Measurements from ENCODE around the gene TCF7L1.

DNA sequence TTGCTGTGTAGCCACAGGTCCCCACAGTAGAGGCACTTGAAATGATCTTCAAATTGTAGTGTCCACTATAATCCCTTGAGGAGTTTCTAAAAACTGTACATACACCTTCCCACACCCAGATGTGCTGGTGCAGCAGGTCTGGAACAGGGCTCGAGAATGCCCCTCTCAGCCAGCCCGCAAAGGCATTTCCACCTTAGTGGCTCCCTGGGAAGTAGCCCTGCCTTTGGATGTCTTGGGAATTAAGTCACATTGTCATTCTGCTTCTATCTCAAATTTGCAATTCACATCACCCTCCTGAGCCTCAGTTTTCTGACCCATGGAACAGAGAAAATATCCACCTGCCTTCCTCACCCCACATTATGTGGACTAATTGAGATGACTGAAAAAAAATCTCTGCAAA, 44.3 kb upstream of the TCF7L1 start:
- TF ChIP-seq REXO4 (CRISPR knock-in tag; IDR thresholded peaks at IDR 0.05; ENCODE audit: borderline replicate concordance) (no peak), ZNF569 (CRISPR knock-in tag; IDR thresholded peaks at IDR 0.05; ENCODE audit: borderline replicate concordance) (no peak)
- TF ChIP-seq, protein P1, sequence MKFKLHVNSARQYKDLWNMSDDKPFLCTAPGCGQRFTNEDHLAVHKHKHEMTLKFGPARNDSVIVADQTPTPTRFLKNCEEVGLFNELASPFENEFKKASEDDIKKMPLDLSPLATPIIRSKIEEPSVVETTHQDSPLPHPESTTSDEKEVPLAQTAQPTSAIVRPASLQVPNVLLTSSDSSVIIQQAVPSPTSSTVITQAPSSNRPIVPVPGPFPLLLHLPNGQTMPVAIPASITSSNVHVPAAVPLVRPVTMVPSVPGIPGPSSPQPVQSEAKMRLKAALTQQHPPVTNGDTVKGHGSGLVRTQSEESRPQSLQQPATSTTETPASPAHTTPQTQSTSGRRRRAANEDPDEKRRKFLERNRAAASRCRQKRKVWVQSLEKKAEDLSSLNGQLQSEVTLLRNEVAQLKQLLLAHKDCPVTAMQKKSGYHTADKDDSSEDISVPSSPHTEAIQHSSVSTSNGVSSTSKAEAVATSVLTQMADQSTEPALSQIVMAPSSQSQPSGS (CRISPR knock-in tag; IDR thresholded peaks at IDR 0.05) = no peak

Measured in HepG2 (cell line).